Ramos (cell line): ENCODE data around the gene ERP27.

Experiments
- in situ Hi-C: fragments of 300-500 bp; cut with MboI; formaldehyde crosslinking; loops from one replicate; pipeline ENCODE4 v1.14.3; 2022; ENCODE audit warnings: low sequenced_read_pairs; ENCODE audit not compliant: unreplicated experiment

ERP27 gene

GRCh38 chr12:14910090-14910915, 28.0 kb downstream of the ERP27 start:
- in situ Hi-C loops: no loop called here

- in situ Hi-C loops: no loop called here
Observed at GRCh38 chr12:14907953-14908352, 30.4 kb downstream of the ERP27 start.

- in situ Hi-C loops: no loop called here
Observed at GRCh38 chr12:14906114-14906513, 32.2 kb downstream of the ERP27 start.

- in situ Hi-C loops: no loop called here
Observed at GRCh38 chr12:14905269-14906004, 32.9 kb downstream of the ERP27 start.

GRCh38 chr12:14904854-14905253, 33.5 kb downstream of the ERP27 start:
- in situ Hi-C loops: no loop called here

GRCh38 chr12:14903386-14904098, 34.8 kb downstream of the ERP27 start:
- in situ Hi-C loops: no loop called here

GRCh38 chr12:14902465-14902864, 35.9 kb downstream of the ERP27 start:
- in situ Hi-C loops: no loop called here

- in situ Hi-C loops: no loop called here
Observed at GRCh38 chr12:14901228-14901562, 37.1 kb downstream of the ERP27 start.

- in situ Hi-C loops: no loop called here
Observed at GRCh38 chr12:14900521-14901227, 37.7 kb downstream of the ERP27 start.

GRCh38 chr12:14896521-14897169, 41.7 kb downstream of the ERP27 start:
- in situ Hi-C loops: no loop called here

GRCh38 chr12:14893506-14894250, 44.7 kb downstream of the ERP27 start:
- in situ Hi-C loops: no loop called here

GRCh38 chr12:14892726-14893505, 45.4 kb downstream of the ERP27 start:
- in situ Hi-C loops: no loop called here

GRCh38 chr12:14890701-14891100, 47.6 kb downstream of the ERP27 start:
- in situ Hi-C loops: no loop called here

- in situ Hi-C loops: no loop called here
Observed at GRCh38 chr12:14886271-14886670, 52.1 kb downstream of the ERP27 start.

GRCh38 chr12:14885718-14886221, 52.6 kb downstream of the ERP27 start, which contains the start of gene MGP:
Gene MGP (minus strand): TSS chr12:14885854. CDS start chr12:14885791, 63 bp downstream.
- in situ Hi-C loops: no loop called here

- in situ Hi-C loops: no loop called here
Observed at GRCh38 chr12:14884458-14884878, 53.9 kb downstream of the ERP27 start.

GRCh38 chr12:14883686-14884085, 54.7 kb downstream of the ERP27 start:
- in situ Hi-C loops: no loop called here

- in situ Hi-C loops: no loop called here
Observed at GRCh38 chr12:14880890-14881453, 57.4 kb downstream of the ERP27 start.
